HCT116 (cell line): Measurements from ENCODE around the gene GFPT1. TPM values are rescaled to one million over a fixed set of nuclear protein-coding genes. Genes with fewer than 3 reads are reported as not detected.
A peak's percentile ranks its signal among the peaks of the same experiment; 100 is the strongest.

ENCODE experiments used
- ATAC-seq: fragments of 200-7000 bp; cut with Tn5 transposase; 2 replicates; pipeline ENCODE4 v1.9.1; 2020; ENCODE audit warnings: mild to moderate bottlenecking, moderate library complexity
- BruUV-seq: library from RNA; stranded (reverse); fragments of 400-500 nt; replicated peaks from 2 replicates; lab custom pipeline; 2021; lab: Mats Ljungman, UMichigan
- CTCF ChIA-PET: fragments of 300-600 bp; sonication (Branson Sonifier 250); formaldehyde crosslinking; loops from one replicate; lab custom pipeline; 2021; ENCODE audit warnings: antibody characterized with exemption; lab: Charles Lee
- POLR2A ChIA-PET: fragments of 300-600, 350-600 bp; sonication (Branson Sonifier 250); formaldehyde crosslinking; loops from one replicate; lab custom pipeline; 2021; ENCODE audit warnings: antibody characterized with exemption; lab: Charles Lee
- RAD21 ChIA-PET, 2 experiments: fragments of 300-600 bp; sonication (Branson Sonifier 250); formaldehyde crosslinking; loops; one replicate each; lab custom pipeline; 2023; ENCODE audit warnings: low total read pairs in 2 of 2; ENCODE audit not compliant: uncharacterized antibody in 2 of 2, unreplicated experiment in 2 of 2, low non-redundant PET in 1 of 2; lab: Charles Lee
- DNase-seq: peaks from one replicate; pipeline ENCODE4 v3.0.0-alpha.2; 2010; ENCODE audit warnings: low read depth, low spot score
- H2AFZ ChIP-seq: fragments of 200-600 bp; shearing (Covaris generic), sonication (generic); 2 replicates; pipeline ENCODE4 v1.6.1; 2017; ENCODE audit warnings: low read depth, mixed run types, mixed read lengths, antibody characterized with exemption, low read length; ENCODE audit not compliant: poor library complexity, severe bottlenecking
- H3K27ac ChIP-seq: 2 replicates; pipeline ENCODE4 v1.5.1; 2012; ENCODE audit warnings: low read depth, low read length
- H3K27me3 ChIP-seq: fragments of 200-600 bp; sonication (generic); 2 replicates; pipeline ENCODE4 v1.6.1; 2016; ENCODE audit warnings: mixed run types, low read length, mixed read lengths; ENCODE audit not compliant: insufficient read depth
- H3K36me3 ChIP-seq, 2 experiments: fragments of 200-500 bp in 1 of 2; fragments of 200-600 bp in 1 of 2; sonication (Bioruptor generic) in 1 of 2; sonication (generic) in 1 of 2; 2 replicates each; pipeline versions ENCODE4 v1.5.1 to v1.6.1; 2014 to 2016; ENCODE audit warnings: low read length in 2 of 2, inconsistent platforms in 1 of 2, mixed read lengths in 1 of 2, mixed run types in 1 of 2; ENCODE audit not compliant: insufficient read depth in 2 of 2, control insufficient read depth in 1 of 2
- H3K4me1 ChIP-seq, 2 experiments: fragments of 200-600 bp in 1 of 2; sonication (generic) in 1 of 2; 2 replicates each; pipeline versions ENCODE4 v1.5.1 to v1.6.1; 2012 to 2017; ENCODE audit warnings: low read length in 2 of 2, inconsistent platforms in 1 of 2, mild to moderate bottlenecking in 1 of 2, mixed read lengths in 1 of 2, mixed run types in 1 of 2, moderate library complexity in 1 of 2; ENCODE audit not compliant: insufficient read depth in 2 of 2, control insufficient read depth in 1 of 2
- H3K4me2 ChIP-seq: fragments of 200-600 bp; sonication (generic); 2 replicates; pipeline ENCODE4 v1.6.1; 2017; ENCODE audit warnings: mixed run types, low read length, mixed read lengths
- H3K4me3 ChIP-seq, 2 experiments: fragments of 200-600 bp in 1 of 2; sonication (generic) in 1 of 2; replicated peaks in 1 of 2; 2 replicates each; pipeline ENCODE4 v1.5.1; 2011 to 2016; ENCODE audit warnings: low read length in 2 of 2, control low read depth in 1 of 2, low read depth in 1 of 2, mild to moderate bottlenecking in 1 of 2, mixed read lengths in 1 of 2, mixed run types in 1 of 2
- H3K79me2 ChIP-seq: fragments of 200-600 bp; sonication (generic); 2 replicates; pipeline ENCODE4 v1.6.1; 2017; ENCODE audit warnings: mild to moderate bottlenecking, mixed run types, low read length, moderate library complexity, mixed read lengths; ENCODE audit not compliant: insufficient read depth
- H3K9ac ChIP-seq: fragments of 200-600 bp; sonication (generic); 2 replicates; pipeline ENCODE4 v1.6.1; 2016; ENCODE audit warnings: low read length, mixed read lengths
- H3K9me2 ChIP-seq: fragments of 200-600 bp; sonication (generic), shearing (Covaris generic); 2 replicates; pipeline ENCODE4 v1.6.1; 2017; ENCODE audit warnings: mixed run types, mild to moderate bottlenecking, moderate library complexity; ENCODE audit not compliant: insufficient read depth
- H3K9me3 ChIP-seq, 2 experiments: fragments of 200-500 bp in 1 of 2; fragments of 200-600 bp in 1 of 2; sonication (Bioruptor generic) in 1 of 2; sonication (generic) in 1 of 2; 2 replicates each; pipeline ENCODE4 v1.6.1; 2014 to 2017; ENCODE audit warnings: low read length in 2 of 2, mixed read lengths in 2 of 2, inconsistent platforms in 1 of 2, low read depth in 1 of 2, mild to moderate bottlenecking in 1 of 2, mixed run types in 1 of 2, moderate library complexity in 1 of 2; ENCODE audit not compliant: control insufficient read depth in 1 of 2, insufficient read depth in 1 of 2
- H4K20me1 ChIP-seq: fragments of 200-600 bp; sonication (generic), shearing (Covaris generic); 2 replicates; pipeline ENCODE4 v1.6.1; 2017; ENCODE audit warnings: mixed run types, mild to moderate bottlenecking, moderate library complexity; ENCODE audit not compliant: insufficient read depth
- CEBPB ChIP-seq: IDR thresholded peaks from 2 replicates; pipeline ENCODE4 v1.6.1; 2012; ENCODE audit warnings: low read depth
- EGR1 ChIP-seq: IDR thresholded peaks from 2 replicates; pipeline ENCODE4 v1.6.1; 2012; ENCODE audit warnings: low read depth
- ELF1 ChIP-seq: IDR thresholded peaks from 2 replicates; pipeline ENCODE4 v1.6.1; 2012; ENCODE audit warnings: low read depth, borderline replicate concordance
- EZH2 ChIP-seq: fragments of 200-600 bp; sonication (generic); IDR thresholded peaks from 2 replicates; pipeline ENCODE4 v1.6.1; 2017; ENCODE audit warnings: antibody characterized with exemption, mixed run types
- EZH2phosphoT487 ChIP-seq: fragments of 200-600 bp; IDR thresholded peaks from 2 replicates; pipeline ENCODE4 v1.6.1; 2018; ENCODE audit warnings: antibody characterized with exemption, borderline replicate concordance
- JUND ChIP-seq: IDR thresholded peaks from 2 replicates; pipeline ENCODE4 v1.6.1; 2012
- RAD21 ChIP-seq: IDR thresholded peaks from 2 replicates; pipeline ENCODE4 v1.6.1; 2012; ENCODE audit warnings: low read depth, mild to moderate bottlenecking
- SP1 ChIP-seq: IDR thresholded peaks from 2 replicates; pipeline ENCODE4 v1.6.1; 2012; ENCODE audit warnings: low read depth
- TCF7L2 ChIP-seq: IDR thresholded peaks from 2 replicates; pipeline ENCODE4 v1.7.0; 2011; ENCODE audit warnings: borderline replicate concordance, inconsistent platforms; ENCODE audit not compliant: insufficient read depth, insufficient read length; ENCODE audit errors: extremely low read depth
- ZFX ChIP-seq: fragments of 450-650 bp; IDR thresholded peaks from 2 replicates; pipeline ENCODE4 v1.6.1; 2017
- ZNF274 ChIP-seq: fragments of 200-500 bp; sonication (Bioruptor generic); IDR thresholded peaks from 2 replicates; pipeline ENCODE4 v1.6.1; 2014; ENCODE audit warnings: mild to moderate bottlenecking, low read depth, low read length, inconsistent platforms
- intact Hi-C: fragments of 100-400 bp; cut with micrococcal nuclease; formaldehyde crosslinking; loops from 2 replicates; pipeline ENCODE4 v1.10.0; 2022
- total RNA-seq: library from RNA; stranded (reverse); gene quantifications from one replicate; pipeline ENCODE4 v1.2.1, GENCODE V29; 2021; ENCODE audit not compliant: unreplicated experiment
- TF ChIP-seq, protein P1 (sequence below): IDR thresholded peaks from 2 replicates; pipeline ENCODE4 v1.6.1; 2012
- TF ChIP-seq, protein P2 (sequence below): IDR thresholded peaks from 2 replicates; pipeline ENCODE4 v1.6.1; 2012
- TF ChIP-seq, protein P3 (sequence below), 3 experiments: fragments of 200-600 bp in 1 of 3; sonication (generic) in 1 of 3; IDR thresholded peaks in 2 of 3; conservative IDR thresholded peaks in 1 of 3; 2 replicates each; pipeline ENCODE4 v1.5.1; 2012 to 2017; ENCODE audit warnings: low read depth in 2 of 3, low read length in 2 of 3, antibody characterized with exemption in 1 of 3, borderline replicate concordance in 1 of 3, control low read depth in 1 of 3, mild to moderate bottlenecking in 1 of 3, mixed read lengths in 1 of 3, mixed run types in 1 of 3, moderate library complexity in 1 of 3; ENCODE audit not compliant: insufficient read depth in 1 of 3
- TF ChIP-seq, protein P4 (sequence below): IDR thresholded peaks from 2 replicates; pipeline ENCODE4 v1.6.1; 2012; ENCODE audit warnings: low read depth

GFPT1 gene
- total RNA-seq, 1 experiment from 2014 or later: 62.4 TPM

DNA sequence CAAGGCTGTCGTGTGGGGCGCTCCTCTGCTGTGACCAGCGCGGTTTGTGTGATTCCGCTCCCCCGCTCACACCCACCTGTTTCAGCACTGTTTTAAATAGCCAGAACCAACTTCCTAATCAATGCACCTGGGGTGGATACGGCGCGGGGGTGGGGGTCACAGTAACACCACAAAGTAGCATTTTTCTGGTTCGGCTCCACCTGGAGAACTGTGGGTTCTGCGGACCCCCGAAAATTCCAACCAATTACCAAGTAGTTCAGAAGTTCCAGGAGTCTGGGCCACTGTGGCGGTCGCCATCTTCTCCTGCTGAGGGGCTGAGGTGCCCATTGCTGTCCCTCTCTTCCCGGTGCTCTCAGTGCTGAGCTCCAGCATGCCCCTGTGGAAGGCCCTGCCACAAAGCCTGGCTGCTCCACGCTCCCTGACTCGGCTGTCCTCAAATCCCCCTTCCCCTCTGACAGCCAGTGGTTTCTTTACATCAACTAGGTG lies 79.4 kb downstream of the GFPT1 start:
- CTCF ChIA-PET: interaction anchor here (1.0 to 2.9 kb wide), 6 partner anchors 271 to 844 kb away, joined by 3 to 22 read pairs (median 4); no protein-coding TSS in a partner anchor
- Histone ChIP-seq H3K79me2 (no peaks in the 10 kb centered on the region), H3K27ac (no peak overlapping the region), H2AFZ (no peak overlapping the region), H3K9me3 (peaks cover 0 to 4% of the 10 kb centered on the region in 2 experiments; a peak in 3 of 4 replicates), H3K4me1 (peaks cover 4 to 12% of the 10 kb centered on the region in 2 experiments; a peak in 1 of 4 replicates), H3K27me3 (no peaks in the 10 kb centered on the region), H3K36me3 (no peaks in the 10 kb centered on the region), H3K4me3 (peak overlapping the region; percentile 56 to 61), H4K20me1 (no peaks in the 10 kb centered on the region), H3K4me2 (peak overlapping the region; percentile 93), H3K9me2 (no peaks in the 10 kb centered on the region), H3K9ac (no peak overlapping the region)
- DNase-seq (no peak), ATAC-seq (no peak; the same call in 1 of the 2 replicates)
- intact Hi-C loops: loop anchor here (1.0 to 10.0 kb wide), 4 partner anchors 281 to 833 kb away; partner anchors contain the start of gene ANTXR1
- POLR2A ChIA-PET: no interaction called here
- RAD21 ChIA-PET: no interaction called here
- no TSS peak for BruUV-seq
- TF ChIP-seq SP1 (no peak), CEBPB (no peak), EZH2phosphoT487 (no peak), EZH2 (no peak), RAD21 (no peak), ZNF274 (no peak), ZFX (no peak), ELF1 (no peak), JUND (no peak), EGR1 (no peak), TCF7L2 (no peak)
- TF ChIP-seq, protein P1, sequence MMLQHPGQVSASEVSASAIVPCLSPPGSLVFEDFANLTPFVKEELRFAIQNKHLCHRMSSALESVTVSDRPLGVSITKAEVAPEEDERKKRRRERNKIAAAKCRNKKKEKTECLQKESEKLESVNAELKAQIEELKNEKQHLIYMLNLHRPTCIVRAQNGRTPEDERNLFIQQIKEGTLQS: no peak
- TF ChIP-seq, protein P2, sequence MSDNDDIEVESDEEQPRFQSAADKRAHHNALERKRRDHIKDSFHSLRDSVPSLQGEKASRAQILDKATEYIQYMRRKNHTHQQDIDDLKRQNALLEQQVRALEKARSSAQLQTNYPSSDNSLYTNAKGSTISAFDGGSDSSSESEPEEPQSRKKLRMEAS: no peak
- TF ChIP-seq, protein P3, sequence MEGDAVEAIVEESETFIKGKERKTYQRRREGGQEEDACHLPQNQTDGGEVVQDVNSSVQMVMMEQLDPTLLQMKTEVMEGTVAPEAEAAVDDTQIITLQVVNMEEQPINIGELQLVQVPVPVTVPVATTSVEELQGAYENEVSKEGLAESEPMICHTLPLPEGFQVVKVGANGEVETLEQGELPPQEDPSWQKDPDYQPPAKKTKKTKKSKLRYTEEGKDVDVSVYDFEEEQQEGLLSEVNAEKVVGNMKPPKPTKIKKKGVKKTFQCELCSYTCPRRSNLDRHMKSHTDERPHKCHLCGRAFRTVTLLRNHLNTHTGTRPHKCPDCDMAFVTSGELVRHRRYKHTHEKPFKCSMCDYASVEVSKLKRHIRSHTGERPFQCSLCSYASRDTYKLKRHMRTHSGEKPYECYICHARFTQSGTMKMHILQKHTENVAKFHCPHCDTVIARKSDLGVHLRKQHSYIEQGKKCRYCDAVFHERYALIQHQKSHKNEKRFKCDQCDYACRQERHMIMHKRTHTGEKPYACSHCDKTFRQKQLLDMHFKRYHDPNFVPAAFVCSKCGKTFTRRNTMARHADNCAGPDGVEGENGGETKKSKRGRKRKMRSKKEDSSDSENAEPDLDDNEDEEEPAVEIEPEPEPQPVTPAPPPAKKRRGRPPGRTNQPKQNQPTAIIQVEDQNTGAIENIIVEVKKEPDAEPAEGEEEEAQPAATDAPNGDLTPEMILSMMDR (IDR thresholded peaks at IDR 0.05 in 2 of 3, conservative IDR thresholded peaks at IDR 0.05 in 1 of 3; ENCODE audit: borderline replicate concordance in 1 of 3, insufficient read depth in 1 of 3, low read depth in 2 of 3, low read length in 2 of 3): no peak
- TF ChIP-seq, protein P4, sequence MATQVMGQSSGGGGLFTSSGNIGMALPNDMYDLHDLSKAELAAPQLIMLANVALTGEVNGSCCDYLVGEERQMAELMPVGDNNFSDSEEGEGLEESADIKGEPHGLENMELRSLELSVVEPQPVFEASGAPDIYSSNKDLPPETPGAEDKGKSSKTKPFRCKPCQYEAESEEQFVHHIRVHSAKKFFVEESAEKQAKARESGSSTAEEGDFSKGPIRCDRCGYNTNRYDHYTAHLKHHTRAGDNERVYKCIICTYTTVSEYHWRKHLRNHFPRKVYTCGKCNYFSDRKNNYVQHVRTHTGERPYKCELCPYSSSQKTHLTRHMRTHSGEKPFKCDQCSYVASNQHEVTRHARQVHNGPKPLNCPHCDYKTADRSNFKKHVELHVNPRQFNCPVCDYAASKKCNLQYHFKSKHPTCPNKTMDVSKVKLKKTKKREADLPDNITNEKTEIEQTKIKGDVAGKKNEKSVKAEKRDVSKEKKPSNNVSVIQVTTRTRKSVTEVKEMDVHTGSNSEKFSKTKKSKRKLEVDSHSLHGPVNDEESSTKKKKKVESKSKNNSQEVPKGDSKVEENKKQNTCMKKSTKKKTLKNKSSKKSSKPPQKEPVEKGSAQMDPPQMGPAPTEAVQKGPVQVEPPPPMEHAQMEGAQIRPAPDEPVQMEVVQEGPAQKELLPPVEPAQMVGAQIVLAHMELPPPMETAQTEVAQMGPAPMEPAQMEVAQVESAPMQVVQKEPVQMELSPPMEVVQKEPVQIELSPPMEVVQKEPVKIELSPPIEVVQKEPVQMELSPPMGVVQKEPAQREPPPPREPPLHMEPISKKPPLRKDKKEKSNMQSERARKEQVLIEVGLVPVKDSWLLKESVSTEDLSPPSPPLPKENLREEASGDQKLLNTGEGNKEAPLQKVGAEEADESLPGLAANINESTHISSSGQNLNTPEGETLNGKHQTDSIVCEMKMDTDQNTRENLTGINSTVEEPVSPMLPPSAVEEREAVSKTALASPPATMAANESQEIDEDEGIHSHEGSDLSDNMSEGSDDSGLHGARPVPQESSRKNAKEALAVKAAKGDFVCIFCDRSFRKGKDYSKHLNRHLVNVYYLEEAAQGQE: no peak
